Neural progenitor cell (in vitro differentiated cells): ENCODE data around the gene TP63.

ENCODE experiments used
- EZH2 ChIP-seq: fragments of 200-600 bp; sonication (generic); IDR thresholded peaks from 2 replicates; pipeline ENCODE4 v1.6.1; 2017; ENCODE audit warnings: antibody characterized with exemption, mild to moderate bottlenecking, moderate library complexity
- EZH2phosphoT487 ChIP-seq: fragments of 200-600 bp; sonication (generic); IDR thresholded peaks from 2 replicates; pipeline ENCODE4 v1.6.1; 2017; ENCODE audit warnings: antibody characterized with exemption

DNA sequence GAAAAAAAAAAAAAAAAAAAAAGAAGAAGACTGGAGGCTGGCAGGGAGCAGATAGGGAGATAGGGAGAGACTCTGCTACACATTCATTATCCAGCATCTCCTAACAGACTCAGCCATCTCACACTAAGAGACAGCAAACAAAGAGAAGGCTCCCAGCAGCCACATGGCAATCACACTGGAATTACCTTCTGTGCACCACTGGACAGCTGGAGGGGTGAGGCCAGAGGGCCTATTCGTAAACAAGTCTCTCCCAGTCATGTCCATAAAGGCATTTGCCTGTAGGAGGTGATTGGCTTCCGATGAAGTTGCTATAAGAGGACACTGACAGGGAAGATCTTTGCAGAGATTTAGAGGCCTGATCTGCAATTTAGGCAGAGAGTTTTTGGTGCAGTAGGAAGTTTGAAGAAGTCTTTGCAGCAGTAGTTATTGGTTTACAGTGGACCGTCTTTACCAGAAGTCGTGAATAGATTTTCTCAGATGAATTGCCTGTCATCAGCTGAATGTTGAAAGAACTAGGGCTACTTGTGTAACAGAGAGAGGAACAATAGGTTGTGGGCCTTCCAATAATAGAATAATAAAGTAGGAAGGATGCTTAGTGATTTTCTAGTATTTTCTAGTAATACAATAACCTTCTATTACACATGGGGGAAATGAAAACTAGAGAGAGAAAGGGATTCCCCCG, 89.7 kb downstream of the TP63 start:
- TF ChIP-seq EZH2phosphoT487: no peak
- no peak for TF ChIP-seq EZH2
